K562 (cell line): Measurements from ENCODE around the gene SOCS7.

Experiments used
- CBX8 ChIP-seq: fragments of 200-600 bp; sonication (generic); IDR thresholded peaks from 2 replicates; pipeline ENCODE4 v1.6.1; 2012; ENCODE audit warnings: borderline replicate concordance, mixed run types, low read depth, mild to moderate bottlenecking, moderate library complexity, mixed read lengths, low read length, control low read depth, inconsistent platforms; ENCODE audit not compliant: poor library complexity, severe bottlenecking; ENCODE audit errors: extremely low read depth
- DEAF1 ChIP-seq: fragments of 450-650 bp; formaldehyde crosslinking; IDR thresholded peaks from 2 replicates; pipeline ENCODE4 v1.4.0; 2020; ENCODE audit warnings: mild to moderate bottlenecking, moderate library complexity
- MAFG ChIP-seq: fragments of 450-650 bp; conservative IDR thresholded peaks from 2 replicates; pipeline ENCODE4 v1.6.1; 2016; ENCODE audit warnings: missing genetic modification characterization, missing compliant biosample characterization
- MCM3 ChIP-seq: fragments of 450-650 bp; IDR thresholded peaks from 2 replicates; pipeline ENCODE4 v1.6.1; 2016
- SETDB1 ChIP-seq: IDR thresholded peaks from one replicate; pipeline ENCODE4 v1.6.1; 2012; ENCODE audit warnings: low read length, control low read depth, inconsistent platforms
- SRSF1 ChIP-seq: fragments of 200-400 bp; formaldehyde crosslinking; IDR thresholded peaks from 2 replicates; pipeline ENCODE4 v1.6.1; 2017; ENCODE audit warnings: mild to moderate bottlenecking, low read depth, low read length, moderate library complexity
- ZNF253 ChIP-seq: fragments of 250-450 bp; sonication (Bioruptor Pico); conservative IDR thresholded peaks from 2 replicates; pipeline ENCODE4 v1.6.1; 2021; ENCODE audit warnings: mild to moderate bottlenecking
- ZNF609 ChIP-seq: sonication (generic); formaldehyde crosslinking; IDR thresholded peaks from 2 replicates; pipeline ENCODE4 v1.8.1; 2023; ENCODE audit warnings: missing genetic modification reagents, mild to moderate bottlenecking, borderline replicate concordance

- no peak for TF ChIP-seq DEAF1
- no peak for TF ChIP-seq ZNF253
- no peak for TF ChIP-seq CBX8
- TF ChIP-seq SETDB1: no peak
- no peak for TF ChIP-seq MAFG (tag)
- TF ChIP-seq ZNF609 (CRISPR knock-in tag): no peak
- no peak for TF ChIP-seq SRSF1
- TF ChIP-seq MCM3: no peak
These were observed 78.7 kb downstream of the SOCS7 start for GRCh38 chr17:38430316-38430715.
